ENCODE data around the gene CCSER1.

Gene CCSER1

GRCh38 chr4:90977726-90978125 is 850.5 kb downstream of the CCSER1 start:
- FAIRE-seq = no peak

- no peak for FAIRE-seq
These were observed 852.4 kb downstream of the CCSER1 start for GRCh38 chr4:90979556-90979955.

GRCh38 chr4:90982813-90983212 is 855.6 kb downstream of the CCSER1 start:
- FAIRE-seq = no peak

- FAIRE-seq = no peak
These were observed 863.1 kb downstream of the CCSER1 start for GRCh38 chr4:90990284-90990683.

GRCh38 chr4:90992213-90992612 is 865.0 kb downstream of the CCSER1 start:
- FAIRE-seq = no peak

GRCh38 chr4:90994851-90995574 is 867.8 kb downstream of the CCSER1 start:
- FAIRE-seq = no peak

GRCh38 chr4:90995996-90996395 is 868.8 kb downstream of the CCSER1 start:
- FAIRE-seq = no peak

GRCh38 chr4:90996813-90997212 is 869.6 kb downstream of the CCSER1 start:
- FAIRE-seq = no peak

GRCh38 chr4:91015861-91016260 is 888.7 kb downstream of the CCSER1 start:
- peak; percentile 6 for FAIRE-seq

- FAIRE-seq = no peak
These were observed 892.3 kb downstream of the CCSER1 start for GRCh38 chr4:91019513-91019912.

- no peak for FAIRE-seq
These were observed 898.3 kb downstream of the CCSER1 start for GRCh38 chr4:91025241-91026148.

GRCh38 chr4:91028228-91028627 is 901.0 kb downstream of the CCSER1 start:
- no peak for FAIRE-seq

GRCh38 chr4:91031761-91032160 is 904.6 kb downstream of the CCSER1 start:
- no peak for FAIRE-seq

- FAIRE-seq = no peak
These were observed 905.7 kb downstream of the CCSER1 start for GRCh38 chr4:91032725-91033445.

- FAIRE-seq = no peak
These were observed 908.1 kb downstream of the CCSER1 start for GRCh38 chr4:91035276-91035675.

GRCh38 chr4:91037951-91038350 is 910.8 kb downstream of the CCSER1 start:
- no peak for FAIRE-seq

- no peak for FAIRE-seq
These were observed 930.7 kb downstream of the CCSER1 start for GRCh38 chr4:91057871-91058270.

GRCh38 chr4:91058345-91058744 is 931.2 kb downstream of the CCSER1 start:
- no peak for FAIRE-seq

GRCh38 chr4:91064157-91064853 is 937.1 kb downstream of the CCSER1 start:
- FAIRE-seq = no peak

- no peak for FAIRE-seq
These were observed 937.9 kb downstream of the CCSER1 start for GRCh38 chr4:91065117-91065516.

- peak; percentile 21 for FAIRE-seq
These were observed 943.5 kb downstream of the CCSER1 start for GRCh38 chr4:91070736-91071135.

GRCh38 chr4:91076147-91076546 is 949.0 kb downstream of the CCSER1 start:
- no peak for FAIRE-seq

- FAIRE-seq = no peak
These were observed 958.8 kb downstream of the CCSER1 start for GRCh38 chr4:91085961-91086360.

All from A204.1 (cell line).